NCI-H1048 (cell line): ENCODE results near the gene ASIC2.

Experiments
- DNase-seq: peaks from one replicate; lab custom pipeline; 2025; lab: John Stamatoyannopoulos, UW

Gene ASIC2

DNA sequence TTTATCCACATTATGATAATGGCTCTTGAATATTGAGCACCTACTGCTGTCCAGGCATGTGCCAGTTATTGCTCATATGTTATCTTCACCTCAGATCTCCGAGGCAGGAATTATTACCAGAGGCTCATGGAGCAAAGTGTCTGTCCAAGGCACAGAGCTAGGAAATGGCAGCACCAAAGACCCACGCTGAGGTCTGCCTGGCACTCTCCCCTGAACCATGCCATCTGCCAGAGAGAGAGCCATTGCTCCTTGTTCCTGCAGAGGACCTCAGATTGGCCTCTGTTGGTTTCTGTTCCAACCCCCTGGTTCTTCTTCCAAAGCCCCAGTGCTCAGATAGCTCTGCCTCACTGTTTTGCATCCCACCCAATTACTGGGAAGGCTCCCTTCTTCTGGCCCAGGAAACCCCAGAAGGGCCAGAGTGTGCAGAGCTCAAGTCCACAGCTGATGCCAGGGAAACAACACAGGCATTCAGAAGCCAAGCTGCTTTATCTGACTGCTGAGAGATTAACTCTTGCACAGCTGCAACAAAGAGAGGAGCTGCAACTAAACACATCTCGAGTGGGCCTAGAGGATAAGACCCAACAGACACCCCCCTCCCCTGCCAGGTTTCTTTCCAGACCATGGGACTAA lies 5.9 kb downstream of the ASIC2 start:
- DNase-seq = no peak

DNA sequence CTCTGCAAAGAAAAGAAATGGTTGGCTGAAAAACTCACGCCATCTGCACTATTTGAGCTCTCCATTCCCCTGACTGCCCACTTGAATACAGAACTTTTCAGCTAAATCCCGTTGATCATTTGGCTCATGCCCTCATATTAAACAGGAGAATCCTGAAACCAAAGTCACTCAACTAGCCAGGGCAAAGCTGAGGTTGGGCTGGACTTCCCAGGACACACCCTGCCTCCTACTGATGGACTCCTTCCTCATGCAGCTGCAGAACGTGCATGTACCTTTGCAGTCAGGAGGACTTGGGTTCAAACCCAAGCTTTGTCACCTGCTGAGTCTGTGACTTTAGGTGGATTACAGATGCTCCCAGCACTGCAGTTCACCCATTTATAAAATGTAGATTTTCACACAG lies 7.7 kb downstream of the ASIC2 start:
- no peak for DNase-seq

DNA sequence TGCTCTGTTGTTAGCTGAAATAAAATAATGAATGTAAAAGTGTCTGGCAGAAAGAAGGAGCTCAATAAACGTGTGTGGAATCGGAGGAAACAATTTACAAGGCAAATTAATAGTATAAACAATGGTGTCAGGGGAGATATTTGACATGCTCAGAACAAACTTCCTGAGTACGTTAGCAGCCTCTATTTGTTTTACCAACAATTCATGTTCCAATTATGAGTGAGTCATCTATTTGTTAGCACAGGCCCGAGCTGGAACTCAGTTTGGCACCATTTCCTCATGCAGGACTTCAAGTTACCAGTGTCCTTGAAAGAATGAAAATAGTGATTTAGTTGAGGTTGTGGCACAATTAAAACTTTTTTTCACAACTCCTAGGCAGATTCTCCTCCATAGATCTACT lies 9.1 kb downstream of the ASIC2 start:
- no peak for DNase-seq

DNA sequence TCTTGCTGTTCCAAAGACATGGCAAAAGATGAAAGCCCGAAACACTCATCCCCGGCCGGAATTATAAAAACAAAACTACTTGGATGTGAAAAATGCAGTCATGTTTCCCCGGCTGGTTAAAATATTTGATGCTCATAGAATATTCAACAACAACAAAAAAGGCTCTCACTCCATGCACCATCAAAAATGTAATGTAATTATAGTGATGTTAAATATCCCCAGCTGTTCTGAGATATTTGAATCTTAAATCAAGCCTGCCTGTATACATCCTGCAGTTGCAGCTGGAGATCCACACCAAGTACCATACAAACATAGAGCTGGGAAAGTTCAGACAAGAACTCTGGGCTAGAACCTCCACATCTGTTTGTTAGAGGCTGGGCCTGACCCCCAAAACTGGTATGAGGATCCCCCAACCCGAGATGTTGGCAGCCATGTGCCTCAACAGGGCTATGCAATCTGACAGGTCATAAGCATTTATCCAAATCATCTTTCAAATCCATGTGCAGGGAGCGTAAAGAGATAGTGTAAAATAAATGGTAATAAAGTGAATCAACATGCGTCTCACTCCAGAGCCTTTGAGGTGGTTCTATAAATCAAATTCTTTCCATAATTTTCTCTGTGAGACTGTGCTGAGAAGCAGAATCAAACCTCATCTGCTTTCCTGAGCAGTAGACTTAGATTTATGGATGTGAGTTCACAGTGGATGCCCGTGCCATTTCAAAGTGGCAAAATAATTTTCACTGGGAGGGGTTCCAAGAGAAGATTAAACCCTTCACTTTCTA lies 12.7 kb downstream of the ASIC2 start:
- DNase-seq = no peak

DNA sequence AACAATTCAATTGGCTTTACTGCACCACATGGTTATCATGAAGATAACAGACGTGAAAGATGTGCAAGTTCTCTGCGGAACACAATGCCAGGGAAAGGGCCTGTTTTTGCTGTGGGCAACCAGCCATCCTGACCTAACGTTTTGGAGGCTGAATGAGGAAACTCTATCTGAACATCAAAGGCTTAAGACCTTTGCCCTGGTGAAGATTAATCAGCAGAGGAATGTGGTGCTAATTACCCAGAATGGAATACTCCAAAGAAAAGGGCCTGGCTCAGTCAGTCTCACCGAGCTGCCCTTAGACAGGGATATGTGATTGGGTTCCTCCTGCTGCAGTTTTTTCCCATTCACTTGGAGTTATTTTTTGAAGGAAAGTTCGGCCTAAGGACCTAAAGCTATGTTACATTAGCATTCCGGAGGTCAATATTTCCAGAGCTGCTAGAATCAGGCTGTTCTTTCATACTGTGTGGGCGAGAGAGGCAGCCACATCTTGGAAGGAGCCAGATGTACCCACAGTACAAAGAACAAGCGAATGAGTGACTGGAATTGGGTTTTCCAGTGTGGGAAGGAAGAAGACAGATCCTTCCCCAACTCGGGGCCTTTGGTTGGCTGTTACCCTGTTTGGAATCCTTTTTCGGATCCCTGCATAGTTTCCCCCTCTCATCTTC lies 15.5 kb downstream of the ASIC2 start:
- DNase-seq = no peak

DNA sequence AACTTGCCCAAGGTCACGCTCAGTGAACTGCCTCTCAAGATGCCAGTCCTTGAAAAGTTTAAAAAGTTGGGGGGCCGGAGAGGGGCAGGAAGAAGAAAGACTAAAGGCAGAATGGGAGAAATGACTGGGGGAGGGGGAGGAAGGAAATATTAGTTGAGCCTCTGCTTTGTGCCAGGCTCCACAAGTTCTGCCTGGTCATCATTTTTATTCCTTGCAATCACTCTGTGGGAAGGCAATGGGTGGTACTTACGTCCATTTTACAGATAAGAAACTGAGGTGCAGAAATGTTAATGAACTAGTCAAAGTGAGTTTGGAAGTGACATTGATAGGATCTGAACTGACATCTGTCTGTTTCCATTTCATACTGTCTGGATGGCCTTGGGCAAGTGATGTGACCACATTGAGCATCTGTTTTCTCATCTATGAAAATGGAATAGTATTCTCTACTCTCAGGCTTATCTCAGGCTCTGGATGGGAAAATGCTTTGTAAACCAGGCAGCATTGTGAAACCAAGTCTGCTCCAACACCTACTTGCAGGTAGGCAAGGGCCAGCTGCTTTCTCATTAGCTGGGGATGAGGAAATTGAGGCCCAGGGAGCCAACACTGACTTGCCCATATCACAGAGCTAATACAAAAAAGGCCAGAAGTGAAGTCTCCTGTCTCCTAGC lies 19.2 kb downstream of the ASIC2 start:
- DNase-seq = no peak

DNA sequence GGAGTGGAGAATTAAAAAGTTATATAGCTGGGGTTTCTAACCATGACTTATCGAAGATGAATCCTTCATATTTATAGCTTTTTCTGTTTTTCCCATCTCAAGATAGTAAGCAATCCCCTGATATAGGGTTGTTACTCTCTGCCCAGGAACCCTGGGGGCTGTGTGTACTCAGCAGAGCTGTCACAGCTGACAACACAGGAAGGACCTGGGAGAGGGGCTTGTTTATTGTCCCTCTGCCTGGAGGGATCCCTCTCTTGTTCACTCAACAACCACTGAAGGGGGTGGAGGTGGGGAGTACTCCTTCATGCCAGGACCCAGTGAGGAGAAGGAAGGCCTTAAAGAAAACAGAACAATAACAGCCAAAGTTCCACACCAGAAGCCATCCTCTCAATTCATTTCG lies 19.8 kb downstream of the ASIC2 start:
- no peak for DNase-seq

DNA sequence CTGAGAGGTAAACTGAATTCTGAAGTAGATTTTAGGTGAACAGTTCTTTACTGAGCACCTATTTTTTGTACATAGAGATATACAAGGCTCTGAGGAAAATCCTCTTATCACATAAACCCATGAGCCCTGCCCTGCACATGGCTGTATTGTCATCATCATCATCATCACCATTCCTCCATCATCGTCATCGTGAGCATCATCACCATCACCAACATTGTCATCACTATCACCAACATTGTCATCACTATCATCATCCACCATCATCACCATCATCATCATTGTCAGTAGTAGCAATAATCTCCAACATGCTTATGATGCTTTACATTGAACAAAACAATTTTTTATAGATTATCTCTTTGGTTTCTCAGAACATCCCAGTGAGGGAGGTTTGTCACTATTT lies 20.7 kb downstream of the ASIC2 start:
- no peak for DNase-seq

DNA sequence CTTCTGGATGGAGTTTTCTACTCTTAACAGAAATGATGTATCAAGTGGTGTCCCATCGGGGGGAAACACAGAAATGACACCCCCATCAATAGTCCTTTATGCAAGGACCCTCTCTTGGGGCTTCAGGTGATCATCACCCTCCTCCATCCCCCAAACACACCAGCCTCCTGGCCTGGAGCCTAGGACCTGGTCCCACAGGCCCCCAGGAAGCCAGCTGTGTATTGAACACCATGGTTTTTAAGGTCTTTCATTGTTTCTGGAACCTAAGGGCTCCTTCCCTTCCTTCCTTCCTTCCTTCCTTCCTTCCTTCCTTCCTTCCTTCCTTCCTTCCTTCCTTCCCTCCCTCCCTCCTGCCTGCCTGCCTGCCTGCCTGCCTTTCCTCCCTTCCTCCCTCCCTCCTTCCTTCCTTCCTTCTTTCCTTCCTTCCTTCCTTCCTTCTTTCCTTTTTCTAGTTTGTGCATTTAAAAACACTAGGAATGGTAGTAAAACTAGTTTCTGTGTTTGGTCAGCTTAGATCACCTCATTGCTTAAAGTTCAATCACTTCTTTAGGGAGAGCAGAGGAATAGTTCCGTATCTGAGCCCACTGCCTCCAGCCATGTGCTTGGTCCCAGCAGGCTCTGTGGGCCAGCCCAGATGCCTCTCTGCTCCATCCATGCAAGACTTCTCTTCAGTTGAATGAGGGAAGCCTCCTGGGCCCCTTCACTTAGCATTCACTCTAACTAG lies 23.6 kb downstream of the ASIC2 start:
- no peak for DNase-seq

DNA sequence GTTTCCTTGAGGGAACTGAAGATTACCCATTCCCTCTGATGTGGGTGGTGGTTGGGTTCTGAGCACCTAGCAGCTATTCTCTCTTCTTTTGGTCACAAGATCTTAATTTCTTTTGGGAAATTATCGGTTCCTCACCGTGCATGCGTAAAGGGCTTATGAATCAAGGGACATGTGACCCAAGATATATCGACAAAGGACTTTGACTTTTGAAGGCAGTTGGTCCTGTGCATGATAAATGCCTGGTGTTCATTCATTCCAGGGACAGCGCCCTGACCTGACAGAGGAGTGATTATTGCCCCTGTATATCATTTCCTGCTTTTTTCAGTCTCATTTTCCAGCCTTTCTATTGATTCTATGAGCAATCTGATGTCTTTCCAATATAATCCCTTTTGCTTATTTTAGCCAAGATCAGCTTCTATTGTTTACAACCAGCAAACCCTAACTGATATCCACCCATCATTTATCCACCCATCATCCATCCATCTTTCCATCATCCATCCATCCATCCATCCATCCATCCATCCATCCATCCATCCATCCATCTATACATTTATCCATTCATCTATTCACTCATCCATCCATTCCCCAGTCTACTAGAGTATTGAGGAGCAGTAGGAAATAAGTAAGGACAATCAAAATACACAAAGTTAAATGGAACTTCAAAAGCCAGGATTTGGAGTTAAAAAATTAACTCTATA lies 25.1 kb downstream of the ASIC2 start:
- no peak for DNase-seq

DNA sequence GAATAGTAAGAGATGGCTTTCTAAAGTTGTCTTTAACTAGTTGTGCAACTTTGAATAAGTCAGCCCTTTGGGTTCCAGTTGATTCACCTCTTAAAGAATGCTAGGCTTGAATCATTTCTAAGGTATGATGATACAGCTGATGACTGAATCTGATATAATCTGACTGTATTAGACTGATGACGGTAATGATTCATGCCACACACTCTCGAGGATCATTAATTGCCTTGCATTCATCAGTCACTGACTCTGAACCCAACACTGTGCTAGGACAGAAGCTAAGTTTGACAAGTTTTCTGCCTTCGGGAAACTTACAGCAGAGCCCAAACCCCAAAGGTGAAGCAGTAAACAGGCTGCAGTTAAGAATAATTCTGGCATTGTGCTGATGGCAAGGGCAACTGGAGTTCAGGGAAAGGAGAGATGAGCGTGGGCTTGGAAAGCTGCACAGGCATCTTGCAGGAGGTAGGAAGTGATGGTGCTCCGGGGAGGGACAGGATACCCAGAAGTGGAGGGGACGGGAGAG lies 25.8 kb downstream of the ASIC2 start:
- no peak for DNase-seq

DNA sequence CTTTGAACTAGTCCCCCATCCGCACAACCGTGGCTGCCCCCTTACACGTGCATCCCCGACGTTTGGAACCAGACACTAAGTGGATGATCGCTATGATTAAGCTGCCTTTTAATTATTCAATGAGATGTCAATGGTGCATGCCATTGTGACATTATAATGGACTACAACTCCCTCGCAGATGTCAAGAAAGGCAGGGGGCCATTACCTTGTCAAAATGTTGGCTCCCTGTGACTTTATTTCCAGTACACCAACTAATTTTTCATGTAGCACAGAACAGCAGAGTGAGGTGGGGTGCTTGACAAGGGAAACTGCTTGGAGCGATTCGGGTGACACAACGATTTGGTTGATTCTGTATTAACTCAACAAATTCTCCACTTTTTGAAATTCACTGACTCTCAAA lies 26.5 kb downstream of the ASIC2 start:
- no peak for DNase-seq

DNA sequence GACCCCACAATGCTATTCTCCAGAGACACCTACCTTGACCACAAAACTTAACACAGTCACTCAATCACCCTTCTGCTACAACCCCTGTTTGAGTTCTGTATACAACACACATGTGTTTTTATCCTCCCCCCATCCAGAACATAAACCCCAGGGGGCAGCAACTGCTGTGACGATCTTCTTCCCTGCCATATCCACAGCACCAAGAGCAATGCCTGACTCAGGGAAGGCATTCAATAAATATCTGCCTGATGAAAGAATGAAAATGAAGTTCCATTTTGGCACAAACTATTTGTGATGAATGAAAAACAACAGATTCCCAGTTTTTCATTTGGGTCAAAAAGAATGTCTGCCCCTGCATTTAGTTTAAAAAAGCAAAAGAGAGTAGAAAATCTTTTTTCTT lies 27.0 kb downstream of the ASIC2 start:
- DNase-seq = no peak

DNA sequence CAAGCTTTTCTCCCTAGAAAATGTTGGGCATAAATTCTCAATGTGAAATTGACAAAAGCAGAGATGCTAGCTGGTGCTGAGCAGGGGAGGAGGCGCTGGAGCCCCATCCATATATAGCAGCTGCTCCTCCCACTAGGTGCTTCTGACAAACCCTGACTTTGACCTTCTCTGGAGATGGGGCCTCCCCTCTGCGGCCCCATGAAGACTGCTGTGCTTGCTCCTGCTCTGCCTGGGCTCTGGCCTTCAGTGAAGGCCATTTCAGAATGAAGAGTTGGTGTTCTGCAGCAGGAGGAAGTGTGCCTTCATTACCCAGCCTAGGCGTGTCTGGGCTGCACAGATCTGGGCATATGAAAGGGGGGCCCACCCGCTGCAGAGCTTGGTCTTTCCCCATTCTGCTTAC lies 29.7 kb downstream of the ASIC2 start:
- DNase-seq = no peak

DNA sequence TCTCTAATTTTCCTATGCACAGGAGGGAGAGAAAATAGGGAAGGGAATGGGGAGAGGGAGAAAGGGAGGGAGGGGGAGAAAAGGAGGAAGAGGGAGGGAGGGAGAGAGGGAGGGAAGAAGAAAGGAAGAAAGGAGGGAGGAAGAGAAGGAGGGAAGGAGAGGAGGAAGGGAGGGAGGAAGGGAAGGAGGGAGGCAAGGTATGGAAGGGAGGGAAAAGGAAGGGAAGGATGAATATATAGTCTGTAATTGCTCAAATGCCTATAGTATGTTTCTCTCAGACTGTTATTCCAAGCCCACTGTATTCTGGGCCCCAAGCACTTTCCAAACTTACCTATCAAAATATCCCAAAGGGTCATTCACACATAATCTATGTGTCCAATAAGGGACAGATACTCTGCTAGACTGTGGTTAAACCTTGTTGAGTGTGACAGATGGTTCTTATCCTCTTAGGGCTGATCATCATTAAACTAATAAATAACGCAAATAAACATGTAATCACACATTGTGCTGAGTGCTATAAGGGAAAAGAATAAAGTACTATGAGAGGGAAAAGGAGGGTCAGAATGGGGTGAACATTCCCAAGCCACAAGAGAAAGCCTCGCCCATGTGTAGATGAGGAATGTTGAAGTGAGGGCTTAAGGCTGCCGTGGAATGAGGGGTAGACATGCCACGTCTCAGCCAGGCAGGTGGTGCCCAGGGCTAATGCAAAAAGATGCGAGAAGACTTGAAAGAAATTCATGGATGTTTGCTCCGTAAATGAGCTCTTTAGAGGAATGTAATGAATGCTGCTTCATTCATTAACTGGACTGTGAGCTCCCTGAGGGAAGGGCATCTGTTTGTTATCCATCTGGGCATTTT lies 30.6 kb downstream of the ASIC2 start:
- no peak for DNase-seq

DNA sequence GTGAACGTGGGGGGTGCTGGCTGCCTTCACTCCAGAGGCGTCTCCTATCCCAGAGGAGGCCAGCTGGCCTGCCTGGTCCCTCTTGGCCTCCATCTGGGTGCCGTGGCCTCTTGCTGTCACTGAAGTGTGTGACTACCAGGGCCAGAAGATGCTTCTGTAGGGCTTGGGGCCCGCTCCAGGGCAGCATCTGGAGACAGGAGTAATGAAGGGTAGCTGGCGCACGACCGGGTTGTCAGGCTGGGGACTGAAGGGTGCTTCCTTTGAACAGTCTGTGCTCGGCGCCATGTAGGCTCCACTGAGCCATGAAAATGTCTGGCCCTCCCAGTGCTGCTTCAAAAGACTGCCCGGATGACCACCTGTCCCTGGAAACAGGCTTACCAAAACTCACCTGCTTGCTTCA lies 31.3 kb downstream of the ASIC2 start:
- no peak for DNase-seq

DNA sequence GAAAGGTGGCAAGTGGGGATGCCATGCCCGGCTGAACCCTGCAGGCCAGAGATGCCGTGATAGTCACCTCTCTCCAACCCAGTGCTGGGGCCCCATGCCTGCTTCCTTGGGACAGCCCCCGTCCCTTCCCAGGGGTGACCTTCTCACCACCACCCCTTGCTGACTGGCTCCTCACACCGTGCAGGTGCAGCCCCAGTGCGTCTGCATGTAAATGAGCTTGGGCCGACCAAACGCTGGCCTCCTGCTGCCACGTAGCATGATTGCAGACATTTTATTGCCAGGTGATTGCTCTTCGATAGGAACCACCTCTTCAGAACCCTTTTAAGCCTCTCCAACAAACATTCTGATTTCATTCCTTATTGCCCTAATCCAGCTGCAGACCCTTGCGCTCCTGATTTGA lies 32.5 kb downstream of the ASIC2 start:
- no peak for DNase-seq

DNA sequence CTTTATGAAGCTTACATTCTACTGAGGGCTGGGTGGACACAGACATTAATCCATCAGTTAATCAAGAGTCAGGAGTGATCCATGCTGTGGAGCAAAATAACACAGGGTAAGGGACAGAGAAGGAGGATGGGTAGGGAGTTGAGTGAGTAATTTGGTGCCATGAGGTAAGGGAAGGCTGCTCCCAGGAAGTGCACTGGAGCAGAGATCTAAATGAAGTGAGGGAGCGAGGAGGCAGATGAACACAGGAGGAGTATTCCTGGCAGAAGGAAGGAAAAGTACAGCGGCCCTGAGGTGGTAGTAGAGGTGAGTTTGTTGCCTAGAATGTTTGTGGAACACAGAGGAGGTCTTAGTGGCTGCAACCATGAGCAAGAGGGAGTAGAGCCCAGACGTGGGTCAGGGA lies 34.8 kb downstream of the ASIC2 start:
- no peak for DNase-seq

DNA sequence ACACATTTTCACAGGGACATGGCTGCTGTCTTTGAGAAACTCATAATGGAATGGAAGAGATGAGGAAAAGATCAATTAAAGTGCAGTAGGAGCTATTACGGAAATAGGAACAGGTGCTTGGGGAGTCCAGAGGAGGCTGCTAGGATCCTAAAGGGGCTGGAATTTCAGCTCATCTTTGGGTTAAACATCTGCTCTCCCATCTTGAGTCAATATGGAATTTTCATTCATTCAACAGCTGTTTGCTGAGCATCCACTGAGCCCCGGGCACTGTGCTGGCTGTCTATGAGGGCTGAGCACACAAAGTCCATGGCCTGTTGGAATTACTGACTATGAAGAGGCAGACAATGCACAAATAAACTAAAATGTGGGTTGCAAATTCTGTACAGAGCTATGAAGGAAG lies 47.9 kb downstream of the ASIC2 start:
- no peak for DNase-seq

DNA sequence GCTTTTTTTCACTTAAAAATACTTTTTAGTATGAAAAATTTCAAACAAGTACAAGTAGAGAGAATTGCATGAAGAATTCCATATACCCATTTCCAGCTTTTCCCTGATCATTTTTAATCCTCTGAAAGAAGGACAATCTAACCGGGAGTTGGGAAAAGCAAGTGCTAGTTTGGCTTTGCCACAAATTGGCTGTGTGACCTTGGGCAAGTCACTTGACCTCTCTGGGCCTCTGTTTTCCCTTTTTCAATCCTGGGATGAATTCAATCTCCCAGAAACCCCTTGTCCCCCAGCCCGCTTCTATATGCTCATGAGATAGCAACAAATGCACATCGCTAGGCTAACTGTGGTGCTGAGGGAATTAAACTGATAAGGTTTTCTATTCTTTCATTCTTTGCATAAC lies 49.4 kb downstream of the ASIC2 start:
- DNase-seq = no peak
